UCSD-AML1 (cell line): ENCODE data around the gene RAB6B.

Source experiments
- DNase-seq: peaks from one replicate; lab custom pipeline; 2025; ENCODE audit not compliant: unreplicated experiment; lab: John Stamatoyannopoulos, UW

Gene RAB6B

GRCh38 chr3:133838916-133839800, 56.5 kb downstream of the RAB6B start:
- no peak for DNase-seq

DNA sequence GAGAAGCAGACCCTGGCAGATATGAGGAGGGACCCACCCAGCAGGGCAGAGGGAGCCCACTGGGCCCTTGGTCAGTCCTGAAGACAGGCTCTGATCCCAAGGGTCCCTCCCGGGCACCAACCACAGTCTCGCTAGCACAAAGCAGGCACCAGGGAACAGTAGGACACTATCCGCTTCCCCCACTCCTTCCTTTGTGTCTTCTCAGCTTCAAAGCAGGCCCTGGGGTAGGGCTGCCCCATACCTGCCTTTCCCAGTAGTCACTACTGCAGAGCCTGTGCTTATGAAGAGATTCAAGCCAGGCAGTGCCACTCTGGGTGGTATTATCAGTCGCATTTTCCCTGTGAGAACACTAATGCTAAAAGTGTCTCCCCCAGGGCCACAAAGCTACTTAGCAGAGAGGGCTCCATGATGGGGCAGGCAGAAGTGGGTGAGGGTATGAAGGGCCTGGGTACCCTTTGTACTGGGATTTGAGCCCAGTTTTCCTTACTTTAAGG, 57.3 kb downstream of the RAB6B start:
- no peak for DNase-seq

GRCh38 chr3:133837487-133838295, 58.0 kb downstream of the RAB6B start:
- DNase-seq: no peak

DNA sequence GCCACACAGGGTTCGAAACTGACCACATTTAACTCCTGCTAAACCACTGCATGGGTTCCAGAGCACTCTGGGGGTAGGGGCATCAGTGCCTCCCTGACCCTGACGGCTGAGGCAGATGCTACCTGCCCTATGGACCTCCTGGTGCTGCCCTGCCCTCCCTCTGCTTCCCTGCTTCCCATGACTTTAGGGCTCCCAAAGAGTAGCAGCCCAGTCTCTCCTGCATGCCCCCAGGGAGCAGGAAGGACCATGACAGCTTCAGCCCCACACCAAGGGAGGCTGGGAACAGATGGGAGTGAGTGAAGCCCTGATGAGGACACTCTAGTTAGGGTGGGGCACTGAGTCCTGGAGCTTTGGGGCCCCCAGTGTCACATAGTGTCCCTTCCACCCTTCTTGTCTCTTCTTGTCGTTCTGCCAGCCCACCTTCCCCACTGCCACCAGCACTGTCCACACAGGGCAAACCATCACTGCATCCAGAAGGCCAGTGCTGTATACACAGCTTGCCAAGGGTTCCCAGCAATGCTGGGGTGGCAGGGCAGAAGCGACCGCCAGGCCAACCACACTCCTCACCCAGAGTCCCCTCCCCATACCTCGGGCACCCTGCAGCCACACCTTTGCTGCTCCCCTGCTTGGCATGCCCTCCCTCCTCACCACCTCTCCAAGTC, 59.1 kb downstream of the RAB6B start:
- no peak for DNase-seq

GRCh38 chr3:133835961-133836360, 59.7 kb downstream of the RAB6B start:
- no peak for DNase-seq

DNA sequence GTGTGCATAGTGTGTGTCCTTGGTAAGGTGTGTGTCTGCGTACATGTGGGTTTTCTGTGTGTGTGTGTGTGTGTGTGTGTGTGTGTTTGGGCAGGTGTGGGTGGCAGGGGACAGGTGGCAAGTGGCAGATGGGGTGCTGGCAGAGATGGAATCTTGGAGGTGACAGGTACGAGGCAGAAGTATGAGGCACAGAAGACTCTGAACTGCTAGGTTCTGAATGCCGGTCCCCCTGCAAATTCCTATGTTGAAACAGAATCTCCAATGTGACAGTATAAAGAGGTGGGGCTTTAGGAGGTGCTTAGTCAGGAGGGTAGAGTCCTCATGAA, 60.3 kb downstream of the RAB6B start:
- DNase-seq: no peak

DNA sequence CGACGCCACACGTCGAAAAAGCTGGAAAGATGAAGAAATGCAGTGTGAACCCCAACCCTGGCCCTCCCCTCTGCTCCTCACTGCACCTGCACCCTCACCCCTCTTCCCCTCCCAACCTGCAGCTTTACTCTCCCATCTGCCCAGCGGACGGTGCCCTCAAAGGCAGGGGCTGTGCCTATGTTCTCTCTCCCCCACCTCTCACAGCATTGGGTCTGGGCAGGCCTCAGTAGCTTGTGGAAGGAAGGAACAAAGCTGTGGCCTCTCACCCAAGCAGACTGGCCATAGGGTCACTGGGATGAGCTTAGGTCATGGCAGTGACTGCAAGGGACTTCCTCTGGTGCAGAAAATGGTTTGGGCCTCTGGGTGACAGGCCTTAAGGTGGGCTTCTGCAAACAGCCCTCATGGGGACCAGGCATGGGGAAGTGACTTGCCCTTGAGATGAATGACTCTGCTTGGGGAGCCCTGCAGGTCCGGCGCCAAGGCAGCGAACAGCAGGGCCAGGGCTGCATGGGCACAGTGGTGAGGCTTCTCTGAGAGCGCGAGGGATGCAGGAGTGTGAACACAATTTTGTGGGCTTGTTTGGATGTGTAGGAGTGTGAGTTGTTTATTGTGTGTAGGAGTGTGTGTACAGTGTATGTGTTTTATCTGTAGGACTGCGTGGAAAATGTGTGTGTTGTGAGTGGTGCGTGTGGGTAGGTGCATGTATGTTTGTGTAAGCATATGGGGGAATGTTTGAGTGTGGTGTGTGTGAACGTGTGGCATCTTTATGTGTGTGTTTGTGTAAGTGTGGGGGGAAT, 60.9 kb downstream of the RAB6B start:
- no peak for DNase-seq

- DNase-seq: no peak
Observed at GRCh38 chr3:133833880-133834620, 61.6 kb downstream of the RAB6B start.

DNA sequence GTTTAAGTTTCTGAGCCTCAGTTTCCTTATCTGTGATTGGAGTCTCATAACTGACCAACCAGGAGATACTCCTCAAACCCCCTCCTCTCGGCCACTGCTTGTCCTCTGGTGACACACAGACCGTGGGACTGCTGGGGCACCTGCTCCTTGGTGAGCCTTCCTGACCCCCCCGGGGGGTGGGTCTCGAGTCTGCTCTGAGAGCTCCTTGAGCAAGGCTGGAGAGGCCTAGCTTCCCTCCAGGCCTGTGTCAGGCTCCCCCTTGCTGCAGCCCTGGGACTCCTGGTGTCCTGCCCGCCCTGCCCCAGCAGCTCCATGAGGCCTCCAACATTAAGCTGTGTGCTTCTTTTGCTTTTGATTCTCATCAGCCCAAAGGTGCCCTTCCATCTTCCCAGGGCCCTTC, 62.4 kb downstream of the RAB6B start:
- DNase-seq: no peak

DNA sequence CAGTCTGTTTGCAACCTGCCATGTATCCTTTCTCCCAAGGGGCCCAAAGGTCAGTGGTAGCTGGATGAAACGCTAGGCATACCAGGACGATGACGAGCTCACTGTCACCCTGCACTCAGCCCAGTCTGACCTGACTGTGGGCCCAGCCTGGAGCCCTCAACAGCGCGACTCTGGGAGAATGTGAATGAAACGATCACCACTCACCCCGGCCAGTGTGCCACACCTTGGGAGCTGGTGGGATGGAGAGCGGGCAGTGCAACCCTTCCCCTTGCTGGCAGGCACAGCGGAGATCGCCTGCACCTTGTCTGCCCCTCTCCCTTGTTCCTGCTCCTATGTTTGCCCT, 62.9 kb downstream of the RAB6B start:
- no peak for DNase-seq

- no peak for DNase-seq
Observed at GRCh38 chr3:133831966-133832801, 63.5 kb downstream of the RAB6B start.

- no peak for DNase-seq
Observed at GRCh38 chr3:133830071-133830470, 65.6 kb downstream of the RAB6B start.

DNA sequence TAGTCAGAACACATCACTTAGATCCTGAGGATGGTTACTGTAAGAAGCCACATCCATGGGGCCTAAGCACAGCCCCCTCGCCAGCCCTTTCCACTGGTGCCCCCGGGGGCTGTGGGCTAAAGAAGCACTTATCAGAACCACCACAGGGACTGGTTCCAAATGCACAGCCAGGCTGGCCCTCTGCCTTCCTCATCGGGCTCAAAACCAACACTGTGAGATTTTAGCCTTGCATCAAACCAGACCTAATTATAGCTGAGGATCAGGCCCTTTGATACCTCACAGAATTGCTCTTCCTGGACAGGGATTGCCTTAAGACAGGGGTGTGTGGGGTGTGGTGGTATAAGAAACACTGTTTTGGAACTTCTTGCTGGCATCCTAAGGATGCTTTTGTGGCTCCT, 66.4 kb downstream of the RAB6B start:
- no peak for DNase-seq

- DNase-seq: no peak
Observed at GRCh38 chr3:133828576-133829309, 66.9 kb downstream of the RAB6B start.

DNA sequence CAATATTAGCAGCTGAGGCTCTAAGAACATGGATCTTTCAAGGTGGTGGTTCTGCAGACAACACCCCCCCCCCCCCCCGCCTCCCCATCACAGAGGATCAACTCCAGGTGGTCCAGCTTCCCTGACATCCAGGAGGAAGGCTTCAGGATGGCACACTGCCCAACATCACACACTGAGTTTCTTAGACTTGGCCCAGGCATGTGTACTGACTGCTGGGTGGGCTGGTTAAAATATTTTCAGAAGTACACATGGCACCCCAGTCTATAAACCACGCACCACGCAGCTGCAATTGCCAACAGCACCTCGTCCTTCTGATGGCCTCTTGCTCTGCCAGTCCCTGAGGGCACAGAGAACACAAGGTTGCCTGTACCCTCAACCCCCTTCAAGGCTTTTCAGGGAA, 68.0 kb downstream of the RAB6B start:
- DNase-seq: no peak

DNA sequence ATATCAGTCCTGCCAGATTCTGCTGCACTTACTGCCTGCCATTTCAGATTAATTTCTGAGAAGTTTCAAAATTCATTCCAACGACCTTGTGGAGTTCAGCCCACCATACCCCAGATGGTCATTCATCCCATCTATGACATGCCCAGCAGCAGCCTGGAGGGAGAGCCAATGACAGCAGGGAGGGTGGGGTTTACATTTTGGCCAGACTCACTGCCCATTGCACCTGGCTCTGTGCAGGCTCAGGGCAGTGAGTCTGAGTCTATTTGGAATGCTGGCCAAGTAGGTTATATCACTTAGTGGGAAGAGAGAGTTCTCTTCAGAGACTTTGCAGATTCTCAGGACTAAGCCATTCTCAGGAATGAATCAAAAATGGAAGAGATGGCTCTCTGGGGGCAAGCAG, 68.5 kb downstream of the RAB6B start:
- DNase-seq: no peak

DNA sequence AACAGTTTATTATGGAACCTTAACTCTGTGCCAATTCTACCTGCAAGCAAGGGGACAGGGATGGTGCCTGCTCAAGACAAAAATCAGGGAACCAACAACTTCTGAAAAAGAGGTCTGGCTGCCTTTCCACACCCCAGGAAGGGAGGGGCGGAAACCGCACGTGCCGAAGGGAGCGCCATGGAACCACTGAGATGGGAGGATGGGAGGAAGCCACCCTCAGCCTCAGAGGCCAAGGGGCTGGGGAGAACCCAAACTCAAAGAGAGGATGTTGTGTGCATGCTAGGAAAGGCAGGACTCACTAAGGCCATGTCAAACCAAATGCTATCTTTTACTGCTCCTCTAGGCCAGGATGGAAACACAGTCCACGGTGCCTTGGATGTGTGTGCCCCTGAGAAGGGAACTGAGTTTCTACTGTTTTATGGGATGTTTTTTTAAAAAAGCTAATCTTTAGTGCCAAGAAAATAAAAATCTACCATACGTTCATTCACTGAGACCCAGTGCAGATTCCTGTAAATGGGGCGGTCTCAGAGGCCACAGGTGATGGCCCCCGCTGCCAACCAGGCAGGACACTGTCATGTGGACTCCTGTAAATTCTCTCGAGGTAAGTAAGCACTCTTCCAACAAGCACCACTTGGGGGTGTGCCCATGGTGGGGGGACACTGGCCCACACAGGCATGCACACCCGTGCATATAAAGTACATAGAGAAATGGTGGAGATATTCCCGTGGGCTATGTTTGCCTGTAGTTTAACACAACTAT, 69.5 kb downstream of the RAB6B start:
- no peak for DNase-seq

DNA sequence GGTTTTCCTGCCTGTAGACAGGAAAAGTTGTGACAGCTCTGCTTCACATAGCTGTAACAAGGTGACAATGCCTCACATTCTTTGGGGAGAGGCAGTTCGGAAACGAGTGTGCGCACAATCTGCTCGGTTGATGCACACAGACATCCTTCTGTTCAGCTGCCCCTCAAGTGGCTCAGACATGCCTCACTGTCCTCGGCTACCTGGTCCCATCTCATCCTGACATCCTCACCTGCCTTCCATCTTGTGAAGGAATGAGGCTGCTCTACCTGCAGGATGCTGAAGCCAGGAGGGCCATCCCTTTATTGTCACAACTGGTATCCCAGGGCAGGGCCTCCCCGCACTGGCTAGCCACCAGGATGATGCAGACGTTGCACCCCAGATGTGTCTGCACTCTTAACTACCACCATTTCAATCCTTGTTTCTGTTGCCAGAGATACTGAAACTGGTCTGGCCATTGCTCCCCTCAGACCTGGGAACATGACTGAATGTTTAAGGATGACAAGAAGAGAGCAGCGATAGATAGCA, 70.7 kb downstream of the RAB6B start:
- DNase-seq: no peak
